T follicular helper cell (primary cell): ENCODE results near the gene PIP5K1B.

Experiments
- DNase-seq: peaks from one replicate; pipeline ENCODE4 v3.0.0-alpha.2; 2020; ENCODE audit warnings: low read depth

Gene PIP5K1B

GRCh38 chr9:68738358-68738757, 33.3 kb downstream of the PIP5K1B start:
- no peak for DNase-seq

DNA sequence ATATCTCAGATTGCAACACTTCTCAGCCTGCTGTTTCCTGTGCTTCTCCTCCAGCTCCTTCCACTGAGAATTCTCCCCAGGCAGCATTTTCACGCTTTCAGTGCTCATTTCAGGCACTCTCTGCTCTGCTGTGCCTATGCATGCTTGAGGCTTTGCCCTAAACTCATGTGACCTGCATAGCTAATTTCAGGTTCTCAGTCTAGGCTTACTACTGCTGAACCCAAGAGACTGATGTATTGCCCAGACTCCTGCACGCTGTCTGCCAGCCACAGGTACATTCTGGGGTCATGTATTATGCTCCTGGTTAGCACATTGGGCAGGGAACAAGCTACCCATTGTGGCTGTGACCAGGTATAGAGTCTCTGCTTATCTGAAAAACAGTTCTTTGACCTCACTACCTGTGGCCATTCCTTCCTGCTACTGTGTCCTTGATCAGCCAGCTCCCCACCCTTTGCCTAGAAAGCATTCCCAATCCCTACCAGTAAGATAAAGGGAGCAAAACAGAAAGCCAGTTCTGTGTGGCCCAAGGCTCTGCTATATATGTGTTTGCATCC, 34.7 kb downstream of the PIP5K1B start:
- no peak for DNase-seq

GRCh38 chr9:68740561-68740960, 35.5 kb downstream of the PIP5K1B start:
- no peak for DNase-seq

DNA sequence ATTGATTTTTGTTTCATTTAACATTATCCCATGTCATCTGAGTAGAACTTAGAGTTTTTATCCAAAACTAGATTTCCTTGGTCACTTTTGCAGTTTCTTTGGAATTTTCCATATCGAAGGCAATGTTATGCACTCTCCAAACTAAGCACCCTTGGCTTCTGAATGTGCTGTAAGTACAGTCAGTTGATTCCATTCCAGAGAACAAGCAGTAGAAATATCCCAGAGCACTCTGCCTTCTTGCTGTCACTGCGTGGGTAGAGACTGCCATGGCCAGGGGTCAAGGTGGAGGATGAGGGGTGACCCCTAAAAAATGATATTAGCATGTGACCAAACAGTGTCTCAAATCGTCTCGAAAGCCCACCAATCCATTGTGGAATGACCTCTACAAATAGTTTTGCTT, 36.2 kb downstream of the PIP5K1B start:
- no peak for DNase-seq

- no peak for DNase-seq
Measured at GRCh38 chr9:68741704-68742332, 36.8 kb downstream of the PIP5K1B start.

GRCh38 chr9:68742333-68742730, 37.3 kb downstream of the PIP5K1B start:
- DNase-seq: no peak

GRCh38 chr9:68744426-68744825, 39.4 kb downstream of the PIP5K1B start:
- DNase-seq: no peak

GRCh38 chr9:68746525-68746924, 41.5 kb downstream of the PIP5K1B start:
- DNase-seq: no peak

- no peak for DNase-seq
Measured at GRCh38 chr9:68747043-68747533, 42.0 kb downstream of the PIP5K1B start.

GRCh38 chr9:68749135-68749534, 44.1 kb downstream of the PIP5K1B start:
- no peak for DNase-seq

- DNase-seq: no peak
Measured at GRCh38 chr9:68749579-68750159, 44.6 kb downstream of the PIP5K1B start.

DNA sequence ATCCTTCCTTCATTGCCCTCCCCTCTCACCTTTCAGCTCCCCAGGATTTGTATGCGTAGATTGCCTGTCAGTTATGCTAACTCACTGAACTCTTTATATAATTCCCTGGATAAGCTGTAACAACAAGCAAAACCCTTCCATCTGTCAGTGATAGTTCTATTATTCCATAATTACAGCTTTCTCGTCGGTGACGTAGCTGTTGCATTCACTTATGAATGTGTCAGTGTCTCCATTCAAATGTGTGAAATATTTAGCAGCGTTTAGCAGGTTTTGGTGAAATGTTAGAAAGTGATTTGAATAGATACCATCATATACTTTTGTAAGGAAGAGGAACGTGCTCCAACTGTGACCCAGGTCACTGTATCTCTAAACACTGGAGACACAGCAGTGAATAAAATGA, 45.2 kb downstream of the PIP5K1B start:
- DNase-seq: no peak

- no peak for DNase-seq
Measured at GRCh38 chr9:68750786-68751185, 45.7 kb downstream of the PIP5K1B start.

DNA sequence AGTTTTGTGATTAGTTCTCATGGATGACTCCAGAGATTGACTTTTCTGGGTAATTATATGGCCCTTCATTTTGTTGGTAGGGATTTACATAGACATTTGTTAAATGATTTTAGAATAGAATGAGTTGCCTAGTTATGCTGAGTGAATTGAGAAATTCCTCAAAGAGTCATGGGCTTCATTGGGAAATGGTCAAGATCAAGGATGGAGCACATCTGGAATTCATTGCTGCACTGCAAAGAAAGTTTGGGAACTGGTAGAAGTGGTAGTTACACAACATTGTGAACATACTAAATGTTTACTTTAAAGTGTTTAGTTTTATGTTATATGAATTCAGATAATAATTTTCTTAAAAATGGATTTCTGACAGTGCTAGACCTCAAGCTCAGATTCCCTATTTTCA, 46.5 kb downstream of the PIP5K1B start:
- no peak for DNase-seq

GRCh38 chr9:68755051-68755450, 50.0 kb downstream of the PIP5K1B start:
- no peak for DNase-seq

DNA sequence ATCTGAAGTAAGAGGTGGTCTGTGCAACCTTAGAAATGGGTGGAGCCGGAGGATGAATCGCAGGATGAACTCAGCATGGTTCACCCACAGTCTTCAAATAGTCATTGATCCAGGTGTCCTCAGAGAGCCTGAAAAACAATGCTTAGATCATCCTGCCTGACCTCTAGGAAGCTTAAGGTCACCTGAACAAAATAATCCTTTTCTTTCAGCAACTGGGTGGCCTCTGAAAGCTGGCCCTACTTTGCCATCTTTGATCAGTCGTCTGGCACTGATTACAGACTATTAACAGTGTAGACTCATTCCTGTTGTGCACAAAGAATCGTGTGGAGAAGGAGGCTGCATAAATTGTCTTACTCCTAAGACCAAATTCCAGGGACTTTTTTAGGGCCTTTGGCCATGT, 50.7 kb downstream of the PIP5K1B start:
- no peak for DNase-seq

GRCh38 chr9:68759981-68760673, 55.1 kb downstream of the PIP5K1B start:
- no peak for DNase-seq

GRCh38 chr9:68760674-68761333, 55.8 kb downstream of the PIP5K1B start:
- DNase-seq: no peak

- no peak for DNase-seq
Measured at GRCh38 chr9:68762570-68762969, 57.5 kb downstream of the PIP5K1B start.

- DNase-seq: no peak
Measured at GRCh38 chr9:68763104-68763503, 58.1 kb downstream of the PIP5K1B start.

DNA sequence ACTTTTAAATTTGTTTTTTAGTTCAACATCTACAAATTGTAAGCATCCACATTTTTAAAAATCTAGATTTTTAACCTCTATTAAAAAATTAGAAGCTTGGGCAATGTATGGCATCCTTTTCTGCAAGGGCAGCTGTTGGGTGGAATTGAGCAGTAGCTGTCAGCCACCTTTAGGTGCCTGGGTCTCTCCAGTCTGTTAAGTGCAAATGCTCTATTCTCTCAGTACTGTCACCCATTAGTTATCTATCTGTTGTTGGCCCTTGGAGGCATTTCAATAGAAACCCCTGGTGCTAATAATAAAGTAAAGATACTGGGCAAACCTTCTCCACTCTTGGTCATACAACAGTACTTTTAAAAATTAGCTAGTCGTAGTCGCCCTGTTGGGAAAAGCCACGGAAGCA, 63.6 kb downstream of the PIP5K1B start:
- DNase-seq: no peak

- no peak for DNase-seq
Measured at GRCh38 chr9:68769852-68770251, 64.8 kb downstream of the PIP5K1B start.

- DNase-seq: no peak
Measured at GRCh38 chr9:68771376-68771775, 66.3 kb downstream of the PIP5K1B start.
